ENCODE data around the gene GPS2. TPM values are rescaled to one million over a fixed set of nuclear protein-coding genes. Genes with fewer than 3 reads are reported as not detected.
A peak's percentile ranks its signal among the peaks of the same experiment; 100 is the strongest.

The GPS2 gene
- total RNA-seq, 1 donor from 2014 or later = 56.8 TPM

GRCh38 chr17:7352910-7353635 is 37.9 kb upstream of the GPS2 start:
- H3K9me3 Mint-ChIP-seq (ENCODE audit: unreplicated experiment) = no peaks in the 10 kb centered on the region
- H3K4me1 Mint-ChIP-seq (ENCODE audit: unreplicated experiment) = peaks cover 10% of the 10 kb centered on the region
- DNase-seq (ENCODE audit: low spot score) = no peak

GRCh38 chr17:7352503-7352889 is 37.3 kb upstream of the GPS2 start:
- Mint-ChIP-seq H3K4me1 (ENCODE audit: unreplicated experiment) (peaks cover 10% of the 10 kb centered on the region), H3K36me3 (ENCODE audit: low read depth, unreplicated experiment) (no peaks in the 10 kb centered on the region), H3K27me3 (ENCODE audit: unreplicated experiment) (peaks cover 16% of the 10 kb centered on the region), H3K9me3 (ENCODE audit: unreplicated experiment) (no peaks in the 10 kb centered on the region), H3K27ac (ENCODE audit: unreplicated experiment) (peak overlapping the region; percentile 70), H3K4me3 (ENCODE audit: unreplicated experiment) (peak overlapping the region; percentile 91)
- no peak for TF ChIP-seq CTCF (IDR thresholded peaks at IDR 0.05; ENCODE audit: unreplicated experiment)
- no peak for DNase-seq (ENCODE audit: low spot score)

More at GRCh38 chr17:7352910-7353635, 37.9 kb upstream of the GPS2 start:
- no peak for TF ChIP-seq CTCF (IDR thresholded peaks at IDR 0.05; ENCODE audit: unreplicated experiment)
- Mint-ChIP-seq H3K36me3 (ENCODE audit: low read depth, unreplicated experiment) (no peaks in the 10 kb centered on the region), H3K27ac (ENCODE audit: unreplicated experiment) (peak overlapping the region; percentile 70), H3K4me3 (ENCODE audit: unreplicated experiment) (peak overlapping the region; percentile 91), H3K27me3 (ENCODE audit: unreplicated experiment) (peaks cover 16% of the 10 kb centered on the region)

- Mint-ChIP-seq H3K4me3 (ENCODE audit: unreplicated experiment) (peak within 1 kb of the TSS; percentile 91), H3K4me1 (ENCODE audit: unreplicated experiment) (peaks cover 10% of the 10 kb centered on the region), H3K27me3 (ENCODE audit: unreplicated experiment) (peaks cover 16% of the 10 kb centered on the region), H3K9me3 (ENCODE audit: unreplicated experiment) (no peaks in the 10 kb centered on the region), H3K36me3 (ENCODE audit: low read depth, unreplicated experiment) (no peaks in the 10 kb centered on the region), H3K27ac (ENCODE audit: unreplicated experiment) (peak within 1 kb of the TSS; percentile 70)
- peak; percentile 61 for DNase-seq (ENCODE audit: low spot score)
- TF ChIP-seq CTCF (IDR thresholded peaks at IDR 0.05; ENCODE audit: unreplicated experiment) = no peak
These were observed 36.7 kb upstream of the GPS2 start, which contains the start of gene KCTD11 for GRCh38 chr17:7351665-7352502. Gene KCTD11 (plus strand): TSS chr17:7352162.

DNA sequence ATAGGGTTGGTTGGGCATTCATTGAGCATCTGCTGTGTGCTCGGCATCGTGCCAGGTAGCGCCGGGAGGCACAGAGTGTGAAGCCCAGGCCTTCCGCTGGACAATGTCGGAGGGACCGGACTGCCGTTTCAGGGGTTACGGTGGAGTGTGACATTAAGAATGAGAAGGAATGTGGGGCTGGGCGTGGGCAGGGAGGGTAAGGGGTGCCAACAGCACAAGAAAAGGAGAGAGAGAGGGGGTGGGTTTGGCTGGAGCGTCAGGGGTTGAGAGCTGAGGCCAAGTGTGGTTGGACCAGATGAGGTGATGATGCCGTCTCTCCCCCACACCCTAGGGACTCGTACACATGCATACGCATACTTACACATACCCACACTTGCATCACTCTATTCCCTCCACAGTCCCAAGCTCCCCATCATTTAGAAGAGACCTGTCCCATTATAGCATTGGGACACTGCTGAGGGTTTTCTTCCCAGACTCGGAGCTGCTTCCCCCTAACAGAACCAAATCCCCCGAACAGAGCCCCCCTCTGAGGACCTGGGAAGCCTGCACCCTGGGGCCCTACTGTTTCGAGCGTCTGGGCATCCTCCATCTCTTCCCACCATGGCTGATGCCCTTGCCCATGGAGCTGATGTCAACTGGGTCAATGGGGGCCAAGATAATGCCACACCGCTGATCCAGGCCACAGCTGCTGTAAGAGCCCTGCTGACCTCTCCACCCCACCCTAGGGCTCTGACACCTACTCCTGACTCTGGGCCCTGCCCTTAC is 33.5 kb upstream of the GPS2 start:
- peak overlapping the region; percentile 47 for H3K4me3 Mint-ChIP-seq (ENCODE audit: unreplicated experiment)
- no peak for TF ChIP-seq CTCF (IDR thresholded peaks at IDR 0.05; ENCODE audit: unreplicated experiment)

More for the DNA sequence above, 33.5 kb upstream of the GPS2 start:
- no peaks in the 10 kb centered on the region for H3K9me3 Mint-ChIP-seq (ENCODE audit: unreplicated experiment)
- H3K4me1 Mint-ChIP-seq (ENCODE audit: unreplicated experiment) = peaks cover 10% of the 10 kb centered on the region
- H3K36me3 Mint-ChIP-seq (ENCODE audit: low read depth, unreplicated experiment) = no peaks in the 10 kb centered on the region
- peaks cover 12% of the 10 kb centered on the region for H3K27me3 Mint-ChIP-seq (ENCODE audit: unreplicated experiment)
- DNase-seq (ENCODE audit: low spot score) = no peak
- no peak overlapping the region for H3K27ac Mint-ChIP-seq (ENCODE audit: unreplicated experiment)

All from endothelial cell (in vitro differentiated cells).